GM12891 (cell line): ENCODE data around the gene EGFL7.

Experiments used
- PAX5 ChIP-seq: IDR thresholded peaks from 2 replicates; pipeline ENCODE4 v1.6.1; 2011; ENCODE audit warnings: low read length, moderate library complexity, mild to moderate bottlenecking; ENCODE audit not compliant: insufficient read depth, severe bottlenecking
- POLR2A ChIP-seq: IDR thresholded peaks from 2 replicates; pipeline ENCODE4 v1.6.1; 2011; ENCODE audit warnings: low read depth, low read length, control low read depth
- POLR2AphosphoS5 ChIP-seq: IDR thresholded peaks from 2 replicates; pipeline ENCODE4 v1.6.1; 2011; ENCODE audit warnings: low read depth, low read length, control low read depth
- SPI1 ChIP-seq: IDR thresholded peaks from 2 replicates; pipeline ENCODE4 v1.6.1; 2011; ENCODE audit warnings: low read depth, low read length, control low read depth
- TAF1 ChIP-seq: IDR thresholded peaks from 2 replicates; pipeline ENCODE4 v1.6.1; 2011; ENCODE audit warnings: low read depth, low read length, control low read depth

- TF ChIP-seq POLR2A (no peak), POLR2AphosphoS5 (no peak), SPI1 (no peak), TAF1 (no peak), PAX5 (no peak)
These were observed 15.9 kb downstream of the EGFL7 start for GRCh38 chr9:136678624-136679023.
